HepG2 (cell line): ENCODE measurements around the gene RERE. TPM values are rescaled to one million over a fixed set of nuclear protein-coding genes. Genes with fewer than 3 reads are reported as not detected.

Experiments
- ATAC-seq: fragments of 200-7000 bp; cut with Tn5 transposase; 3 replicates; pipeline ENCODE4 v1.9.1; 2020; ENCODE audit warnings: mild to moderate bottlenecking, moderate library complexity
- BruUV-seq: library from RNA; stranded (reverse); fragments of 400-500 nt; replicated peaks from 2 replicates; lab custom pipeline; 2021; lab: Mats Ljungman, UMichigan
- CTCF ChIA-PET: fragments of 300-600 bp; formaldehyde crosslinking; extraction: SDS; loops from one replicate; lab custom pipeline; 2021; ENCODE audit warnings: low total read pairs, inconsistent platforms, low intra/inter-chr PET ratio; lab: Yijun Ruan, JAX
- POLR2A ChIA-PET: fragments of 350-600 bp; sonication (Branson Sonifier 250); formaldehyde crosslinking; loops from one replicate; lab custom pipeline; 2020; ENCODE audit warnings: antibody characterized with exemption, inconsistent platforms; lab: Yijun Ruan, JAX
- DNase-seq: peaks from one replicate; pipeline ENCODE4 v3.0.0-alpha.2; 2015; ENCODE audit warnings: low spot score
- FAIRE-seq: peaks from 3 replicates; lab custom pipeline; 2011; peaks lifted over from hg19 to GRCh38; lab: Jason Lieb, UNC
- H2AFZ ChIP-seq: one replicate; pipeline ENCODE4 v1.6.1; 2011; ENCODE audit warnings: low read length, inconsistent platforms
- H3K27ac ChIP-seq: fragments of 300-600 bp; 3 replicates; pipeline ENCODE4 v1.8.0; 2011; ENCODE audit warnings: mixed run types, mild to moderate bottlenecking, mixed read lengths, low read length, inconsistent platforms; ENCODE audit not compliant: insufficient read depth; ENCODE audit errors: extremely low read length
- H3K27me3 ChIP-seq, 2 experiments: fragments of 200-600 bp in 1 of 2; 2 replicates in 1 of 2; 3 replicates in 1 of 2; pipeline versions ENCODE4 v1.6.0 to v1.8.0; 2011; ENCODE audit warnings: low read length in 2 of 2, mild to moderate bottlenecking in 2 of 2, moderate library complexity in 2 of 2, inconsistent platforms in 1 of 2; ENCODE audit not compliant: insufficient read depth in 2 of 2, control insufficient read depth in 1 of 2
- H3K36me3 ChIP-seq, 2 experiments: fragments of 200-600 bp in 1 of 2; replicated peaks in 1 of 2; 2 replicates in 1 of 2; 3 replicates in 1 of 2; pipeline versions ENCODE4 v1.5.1 to v1.8.0; 2011; ENCODE audit warnings: low read length in 2 of 2, inconsistent platforms in 1 of 2; ENCODE audit not compliant: insufficient read depth in 2 of 2, control insufficient read depth in 1 of 2
- H3K4me1 ChIP-seq: 2 replicates; pipeline ENCODE4 v1.5.1; 2012; ENCODE audit warnings: low read length, inconsistent platforms; ENCODE audit not compliant: insufficient read depth
- H3K4me2 ChIP-seq: 2 replicates; pipeline ENCODE4 v1.6.0; 2011; ENCODE audit warnings: low read depth, low read length, inconsistent platforms
- H3K4me3 ChIP-seq, 3 experiments: fragments of 200-600 bp in 1 of 3; sonication (generic), shearing (Covaris generic) in 1 of 3; replicated peaks in 1 of 3; 2 replicates each; pipeline ENCODE4 v1.5.1; 2011 to 2016; ENCODE audit warnings: low read length in 3 of 3, inconsistent platforms in 2 of 3, low read depth in 2 of 3, mild to moderate bottlenecking in 2 of 3, control low read depth in 1 of 3, mixed read lengths in 1 of 3; ENCODE audit not compliant: insufficient read depth in 1 of 3
- H3K79me2 ChIP-seq: one replicate; pipeline ENCODE4 v1.6.1; 2011; ENCODE audit warnings: low read length, inconsistent platforms; ENCODE audit not compliant: insufficient read depth
- H3K9ac ChIP-seq: 2 replicates; pipeline ENCODE4 v1.6.0; 2011; ENCODE audit warnings: mild to moderate bottlenecking, low read depth, low read length, inconsistent platforms; ENCODE audit not compliant: insufficient read depth
- H3K9me3 ChIP-seq: 2 replicates; pipeline ENCODE4 v1.5.1; 2012; ENCODE audit warnings: mild to moderate bottlenecking, low read length
- H4K20me1 ChIP-seq: 2 replicates; pipeline ENCODE4 v1.6.0; 2011; ENCODE audit warnings: inconsistent platforms, mild to moderate bottlenecking, low read length, moderate library complexity; ENCODE audit not compliant: insufficient read depth
- AHDC1 ChIP-seq: sonication (generic); formaldehyde crosslinking; IDR thresholded peaks from 2 replicates; pipeline ENCODE4 v1.5.1; 2020; ENCODE audit warnings: mild to moderate bottlenecking, missing genetic modification reagents, borderline replicate concordance
- ARID5B ChIP-seq: IDR thresholded peaks from 2 replicates; pipeline ENCODE4 v1.4.0; 2020; ENCODE audit warnings: mild to moderate bottlenecking, missing genetic modification reagents
- GPN1 ChIP-seq: sonication (generic); formaldehyde crosslinking; IDR thresholded peaks from 2 replicates; pipeline ENCODE4 v1.5.1; 2020; ENCODE audit warnings: missing genetic modification reagents, borderline replicate concordance
- NFIB ChIP-seq: sonication (generic); formaldehyde crosslinking; IDR thresholded peaks from 2 replicates; pipeline ENCODE4 v1.9.0; 2021; ENCODE audit warnings: missing genetic modification reagents, mild to moderate bottlenecking, borderline replicate concordance
- PCBP2 ChIP-seq: fragments of 200-400 bp; formaldehyde crosslinking; optimal IDR thresholded peaks from 2 replicates; pipeline ENCODE3; 2018; ENCODE audit warnings: low read length, low read depth; ENCODE audit not compliant: poor library complexity, severe bottlenecking
- RBAK ChIP-seq: sonication (generic); formaldehyde crosslinking; IDR thresholded peaks from 2 replicates; pipeline ENCODE4 v1.5.1; 2020; ENCODE audit warnings: mild to moderate bottlenecking, missing genetic modification reagents
- SP2 ChIP-seq: sonication (generic); formaldehyde crosslinking; IDR thresholded peaks from 2 replicates; pipeline ENCODE4 v1.5.1; 2020; ENCODE audit warnings: mild to moderate bottlenecking, missing genetic modification reagents
- ZNF234 ChIP-seq: sonication (generic); formaldehyde crosslinking; conservative IDR thresholded peaks from 2 replicates; pipeline ENCODE4 v1.5.1; 2020; ENCODE audit warnings: mild to moderate bottlenecking, missing genetic modification reagents
- ZNF564 ChIP-seq: sonication (generic); formaldehyde crosslinking; IDR thresholded peaks from 2 replicates; pipeline ENCODE4 v1.8.1; 2023; ENCODE audit warnings: mild to moderate bottlenecking, missing genetic modification reagents
- ZNF737 ChIP-seq: sonication (generic); formaldehyde crosslinking; IDR thresholded peaks from 2 replicates; pipeline ENCODE4 v1.5.0; 2020; ENCODE audit warnings: missing genetic modification reagents, mild to moderate bottlenecking, borderline replicate concordance
- ZSCAN25 ChIP-seq: sonication (generic); formaldehyde crosslinking; IDR thresholded peaks from 2 replicates; pipeline ENCODE4 v1.8.0; 2022; ENCODE audit warnings: mild to moderate bottlenecking, missing genetic modification reagents
- WGBS: methylation state at CpG from one replicate; pipeline ENCODE4 v1.1.6; 2017; ENCODE audit warnings: low lambda C conversion rate; 5-methylcytosine and 5-hydroxymethylcytosine counted together
- in situ Hi-C: cut with HindIII; loops from 2 replicates; pipeline ENCODE4 v1.10.0; 2017; ENCODE audit warnings: low pct_unique_long_range_greater_than_20kb; ENCODE audit not compliant: extremely low pct_ligation_motif_present
- intact Hi-C: fragments of 100-400 bp; cut with micrococcal nuclease; formaldehyde crosslinking; loops from one replicate; pipeline ENCODE4 v1.10.0; 2022; ENCODE audit not compliant: unreplicated experiment
- polyA plus RNA-seq, 8 experiments: library from polyadenylated mRNA; depleted of rRNA in 3 of 8; stranded (reverse) in 7 of 8; unstranded in 1 of 8; fragments of >200 nt; fragmentation: Illumina TruSeq in 4 of 8; extraction: Trizol in 4 of 8; gene quantifications; 2 replicates each; pipeline versions ENCODE4 v1.2.1 to v1.2.3, GENCODE V29; 2011 to 2016; ENCODE audit warnings: low read depth in 4 of 8, missing spikeins in 1 of 8, mixed read lengths in 1 of 8; ENCODE audit not compliant: insufficient read depth in 1 of 8
- total RNA-seq, 5 experiments: library from RNA; depleted of rRNA; stranded (reverse); fragments of >200 nt; fragmentation: Illumina TruSeq; extraction: Trizol; gene quantifications; 2 replicates each; pipeline ENCODE4 v1.2.3, GENCODE V29; 2016; ENCODE audit warnings: low read depth in 1 of 5

Gene RERE
- total and polyA plus RNA-seq, 2 of the 13 experiments (the other 11 are each of a cell fraction or from before 2014, with no cell fraction given), result 18.3 to 21.9 TPM

GRCh38 chr1:8651236-8651890 lies 166.1 kb downstream of the RERE start:
- peaks cover 60% of the 10 kb centered on the region for H4K20me1 ChIP-seq
- H3K4me1 ChIP-seq, result peaks cover 49% of the 10 kb centered on the region
- H3K9me3 ChIP-seq, result no peaks in the 10 kb centered on the region
- H3K27ac ChIP-seq, result no peak overlapping the region
- no peak for FAIRE-seq
- no peak overlapping the region for H2AFZ ChIP-seq
- POLR2A ChIA-PET, result no interaction called here
- CTCF ChIA-PET, result no interaction called here
- H3K4me3 ChIP-seq, result no peak overlapping the region
- H3K4me2 ChIP-seq, result no peak overlapping the region
- no TSS peak for BruUV-seq
- intact Hi-C loops, result no loop called here
- H3K9ac ChIP-seq, result no peak overlapping the region
- 98% methylated on average over 3 of the region's 3 CpGs for WGBS
- peaks cover 88% of the 10 kb centered on the region for H3K79me2 ChIP-seq
- in situ Hi-C loops, result no loop called here
- ATAC-seq, result no peak
- H3K27me3 ChIP-seq, result no peaks in the 10 kb centered on the region
- peaks cover 2 to 53% of the 10 kb centered on the region in 2 experiments for H3K36me3 ChIP-seq
- no peak for DNase-seq
- TF ChIP-seq ZNF234 (CRISPR knock-in tag) (no peak), ZSCAN25 (CRISPR knock-in tag) (no peak), AHDC1 (CRISPR knock-in tag) (no peak), ZNF564 (no peak), SP2 (CRISPR knock-in tag) (no peak), ARID5B (no peak), ZNF737 (CRISPR knock-in tag) (no peak), PCBP2 (no peak), NFIB (CRISPR knock-in tag) (no peak), GPN1 (no peak), RBAK (CRISPR knock-in tag) (no peak)
